GM21529 (cell line): ENCODE data around the gene KCNC2.

Experiments used
- ATAC-seq: cut with Tn5 transposase; IDR thresholded peaks from one replicate; pipeline ENCODE4 v1.9.1; 2021; ENCODE audit not compliant: unreplicated experiment

KCNC2 gene

GRCh38 chr12:75065482-75065881, 144.2 kb downstream of the KCNC2 start:
- ATAC-seq = no peak

GRCh38 chr12:75062691-75063090, 146.9 kb downstream of the KCNC2 start:
- ATAC-seq = no peak

GRCh38 chr12:75058228-75058627, 151.4 kb downstream of the KCNC2 start:
- ATAC-seq = no peak

GRCh38 chr12:75048767-75049166, 160.9 kb downstream of the KCNC2 start:
- ATAC-seq = no peak

- ATAC-seq = no peak
Observed at GRCh38 chr12:75047885-75048525, 161.6 kb downstream of the KCNC2 start.

GRCh38 chr12:75042125-75042524, 167.5 kb downstream of the KCNC2 start:
- no peak for ATAC-seq

DNA sequence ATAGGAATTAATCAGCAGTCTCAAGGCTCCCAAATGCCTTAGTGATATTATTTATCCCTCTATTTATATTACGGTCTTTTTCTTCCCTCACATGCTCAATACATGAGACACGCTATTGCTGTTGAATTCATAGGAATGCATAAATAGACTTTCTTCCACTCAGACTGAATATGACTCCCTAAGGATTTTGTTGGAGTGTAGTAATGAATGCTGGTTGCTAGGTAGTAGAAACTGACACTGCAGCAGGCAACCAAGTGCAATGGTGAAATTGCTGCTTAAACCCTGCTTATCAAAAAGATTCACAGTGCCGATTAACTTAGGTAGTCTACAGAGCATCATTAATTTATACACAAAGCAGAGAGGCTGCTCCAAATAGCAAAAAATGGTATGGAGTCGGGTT, 168.2 kb downstream of the KCNC2 start:
- ATAC-seq = no peak

DNA sequence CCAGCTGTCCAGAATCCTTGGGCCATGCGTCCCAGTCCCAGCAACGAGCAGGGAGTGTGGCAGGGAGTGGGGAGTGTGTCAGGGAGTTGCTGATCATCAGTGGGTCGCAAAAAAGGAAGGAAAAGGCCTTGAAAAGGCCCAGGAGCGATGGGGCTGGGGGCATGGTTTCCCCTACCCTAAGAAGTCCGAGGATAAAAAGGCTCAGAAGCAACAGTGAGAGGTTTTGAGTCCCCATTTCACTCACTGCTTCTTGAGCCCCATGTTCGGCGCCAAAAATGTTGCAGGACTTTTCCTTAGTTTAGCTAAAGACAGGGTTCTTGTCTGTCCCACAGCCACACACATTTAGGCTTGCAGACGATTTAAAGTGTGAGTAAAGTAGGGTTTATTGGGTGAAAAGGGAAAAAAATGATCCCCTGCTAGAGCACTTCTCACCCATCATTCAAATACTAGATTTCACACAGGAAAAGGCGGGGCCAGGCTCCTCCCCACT, 189.5 kb downstream of the KCNC2 start:
- no peak for ATAC-seq

DNA sequence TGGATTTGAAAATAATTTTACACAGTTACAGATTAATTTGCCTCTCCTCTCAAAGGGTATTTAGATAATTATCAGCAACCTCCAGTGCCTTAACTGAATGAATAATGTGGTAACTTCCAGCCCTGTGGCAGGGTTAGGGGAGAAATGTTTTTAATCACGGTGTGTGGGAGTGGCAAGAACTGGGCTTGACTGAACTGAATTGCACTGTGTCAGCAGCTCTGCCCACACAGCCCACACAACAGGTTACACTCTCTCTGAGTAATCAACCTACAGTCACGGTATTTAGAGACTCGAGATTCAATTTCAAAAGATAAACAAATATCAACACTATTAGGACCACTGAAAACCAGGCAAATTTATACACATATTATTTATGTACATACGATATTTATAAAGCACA, 198.5 kb downstream of the KCNC2 start:
- no peak for ATAC-seq

DNA sequence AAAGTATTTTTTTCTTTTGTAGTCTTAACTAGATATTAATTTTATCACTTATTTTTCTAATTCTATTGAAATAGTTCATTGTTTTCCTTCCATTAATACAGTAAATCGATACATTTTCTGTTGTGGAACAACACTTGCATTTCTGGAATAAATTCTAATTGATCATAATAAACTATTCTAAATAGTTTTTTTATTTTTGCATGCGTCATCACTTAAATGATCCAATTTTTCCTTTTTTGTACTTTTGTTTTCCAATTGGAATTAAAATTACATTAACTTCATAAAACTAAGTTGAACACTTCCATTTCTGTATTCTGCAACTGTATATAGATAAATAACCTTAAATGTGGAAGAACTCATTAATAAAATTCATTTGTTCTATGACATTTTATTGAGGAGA, 202.5 kb downstream of the KCNC2 start:
- no peak for ATAC-seq

DNA sequence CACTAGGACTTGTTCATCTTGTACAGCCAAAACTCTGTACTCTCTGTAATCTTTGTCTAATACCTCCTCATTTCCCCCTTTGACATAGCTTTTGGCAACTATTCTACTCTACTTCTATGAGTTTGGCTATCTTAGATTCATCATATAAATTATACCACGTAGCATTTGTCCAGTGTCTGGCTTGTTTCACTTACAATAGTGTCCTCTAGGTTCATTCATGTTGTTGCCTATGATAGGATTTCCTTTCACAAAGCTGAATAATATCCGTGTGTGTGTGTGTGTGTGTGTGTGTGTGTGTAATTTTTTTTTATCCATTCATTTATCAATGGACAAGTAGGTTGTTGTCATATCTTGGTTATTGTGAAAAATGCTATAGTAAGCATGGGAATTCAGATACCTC, 209.5 kb downstream of the KCNC2 start:
- no peak for ATAC-seq

DNA sequence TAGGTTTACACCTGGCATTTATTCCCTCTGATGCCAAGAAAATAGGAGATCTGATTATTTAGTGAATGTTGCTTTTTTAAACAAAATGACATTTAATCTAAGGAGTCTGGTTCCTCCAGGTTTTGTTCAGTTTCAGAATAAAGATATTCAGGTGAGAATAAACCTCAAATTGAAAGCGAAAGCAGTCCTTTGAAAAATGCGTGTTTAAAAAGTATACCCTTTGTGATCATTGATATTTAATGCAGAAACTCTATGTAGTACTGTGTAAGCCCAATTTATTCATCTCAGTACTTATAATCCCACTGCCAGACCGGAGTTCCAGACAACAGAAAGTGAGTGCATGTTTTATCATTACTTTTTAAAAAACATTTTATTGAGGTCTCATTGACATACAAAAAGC, 210.2 kb downstream of the KCNC2 start:
- no peak for ATAC-seq
